Panc1 (cell line): ENCODE measurements around the gene NEXN. TPM values are rescaled to one million over a fixed set of nuclear protein-coding genes. Genes with fewer than 3 reads are reported as not detected.
"Not testable (repeated sequence)": the region's sequence is repeated elsewhere in the genome, so short reads cannot be mapped to it uniquely, and the experiment has no call there.

ENCODE experiments used
- ATAC-seq: fragments of 200-7000 bp; cut with Tn5 transposase; 2 replicates; pipeline ENCODE4 v1.9.1; 2020; ENCODE audit warnings: mild to moderate bottlenecking, moderate library complexity
- BruUV-seq: library from RNA; stranded (reverse); fragments of 400-500 nt; replicated peaks from 2 replicates; lab custom pipeline; 2021; lab: Mats Ljungman, UMichigan
- CTCF ChIA-PET: fragments of 300-600 bp; sonication (Branson Sonifier 250); formaldehyde crosslinking; loops from one replicate; lab custom pipeline; 2022; ENCODE audit warnings: antibody characterized with exemption; lab: Charles Lee
- POLR2A ChIA-PET: fragments of 300-600 bp; sonication (Branson Sonifier 250); formaldehyde crosslinking; loops from one replicate; lab custom pipeline; 2022; ENCODE audit warnings: antibody characterized with exemption; lab: Charles Lee
- DNase-seq: peaks from one replicate; pipeline ENCODE4 v3.0.0-alpha.2; 2010; ENCODE audit warnings: low read depth, low spot score
- H3K27ac ChIP-seq: 2 replicates; pipeline ENCODE4 v1.5.1; 2011; ENCODE audit warnings: mild to moderate bottlenecking, low read length, inconsistent platforms
- H3K27me3 ChIP-seq: fragments of 200-500 bp; sonication (Bioruptor generic); 2 replicates; pipeline ENCODE4 v1.6.0; 2014; ENCODE audit warnings: low read length, inconsistent platforms; ENCODE audit not compliant: control insufficient read depth, insufficient read depth
- H3K36me3 ChIP-seq: fragments of 200-500 bp; sonication (Bioruptor generic); 2 replicates; pipeline ENCODE4 v1.5.1; 2014; ENCODE audit warnings: inconsistent platforms, mild to moderate bottlenecking, low read length, moderate library complexity; ENCODE audit not compliant: control insufficient read depth, insufficient read depth
- H3K4me1 ChIP-seq: 2 replicates; pipeline ENCODE4 v1.5.1; 2011; ENCODE audit warnings: inconsistent platforms, mild to moderate bottlenecking, low read length, moderate library complexity; ENCODE audit not compliant: control insufficient read depth, insufficient read depth
- H3K4me3 ChIP-seq, 2 experiments: 2 replicates each; pipeline ENCODE4 v1.5.1; 2011 to 2012; ENCODE audit warnings: low read depth in 2 of 2, low read length in 2 of 2, mild to moderate bottlenecking in 2 of 2, inconsistent platforms in 1 of 2, moderate library complexity in 1 of 2
- H3K9me3 ChIP-seq: fragments of 200-500 bp; sonication (Bioruptor generic); 2 replicates; pipeline ENCODE4 v1.5.1; 2014; ENCODE audit warnings: low read depth, mild to moderate bottlenecking, inconsistent platforms, low read length, moderate library complexity; ENCODE audit not compliant: control insufficient read depth, insufficient read depth
- REST ChIP-seq, 2 experiments: IDR thresholded peaks; 2 replicates each; pipeline ENCODE4 v1.6.1; 2011 to 2012; ENCODE audit warnings: low read depth in 2 of 2, control low read depth in 1 of 2, low read length in 1 of 2, mild to moderate bottlenecking in 1 of 2, moderate library complexity in 1 of 2; ENCODE audit not compliant: insufficient read depth in 1 of 2
- SIN3A ChIP-seq: IDR thresholded peaks from 2 replicates; pipeline ENCODE4 v1.6.1; 2012; ENCODE audit warnings: low read depth, mild to moderate bottlenecking, low read length, moderate library complexity, borderline replicate concordance; ENCODE audit not compliant: insufficient read depth
- in situ Hi-C: cut with HindIII; loops from 2 replicates; pipeline ENCODE4 v1.10.0; 2016; ENCODE audit warnings: low sequenced_read_pairs, low pct_unique_long_range_greater_than_20kb
- intact Hi-C: fragments of 100-400 bp; cut with micrococcal nuclease; formaldehyde crosslinking; loops from one replicate; pipeline ENCODE4 v1.10.0; 2022; ENCODE audit not compliant: unreplicated experiment
- total RNA-seq: library from RNA; stranded (reverse); gene quantifications from one replicate; pipeline ENCODE4 v1.2.1, GENCODE V29; 2021; ENCODE audit not compliant: unreplicated experiment

Gene NEXN
- total RNA-seq, 1 experiment from 2014 or later: 5.4 TPM

DNA sequence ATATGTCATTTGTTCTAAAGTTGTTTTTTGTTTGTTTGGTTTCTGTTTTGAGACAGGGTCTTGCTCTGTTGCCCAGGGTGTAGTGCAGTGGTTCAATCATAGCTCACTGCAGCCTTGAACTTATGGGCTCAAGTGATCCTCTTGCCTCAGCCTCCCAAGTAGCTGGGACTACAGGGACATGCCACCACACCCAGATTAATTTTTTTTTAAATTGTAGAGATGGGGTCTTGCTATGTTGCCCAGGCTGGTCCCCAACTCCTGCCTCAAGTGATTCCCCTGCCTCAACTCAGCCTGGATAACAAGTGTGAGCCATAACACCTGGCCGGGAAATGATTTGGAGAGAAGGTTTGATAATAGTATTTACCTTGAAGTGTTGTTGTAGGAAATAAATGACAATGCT, 18.2 kb downstream of the NEXN start:
- no peak overlapping the region for H3K27ac ChIP-seq
- no peak for TF ChIP-seq REST (IDR thresholded peaks at IDR 0.05; ENCODE audit: insufficient read depth in 1 of 2, low read depth in 2 of 2, low read length in 1 of 2)
- in situ Hi-C loops (no loop called here), intact Hi-C loops (loop anchor here (10.0 kb wide), 1 partner anchor 82 kb away; no protein-coding TSS in a partner anchor)
- H3K27me3 ChIP-seq: no peaks in the 10 kb centered on the region
- ATAC-seq: no peak
- no peak overlapping the region for H3K4me3 ChIP-seq
- ChIA-PET POLR2A (no interaction called here), CTCF (no interaction called here)
- no TSS peak for BruUV-seq
- no peaks in the 10 kb centered on the region for H3K36me3 ChIP-seq
- no peak for DNase-seq
- H3K4me1 ChIP-seq: no peaks in the 10 kb centered on the region
- H3K9me3 ChIP-seq: no peaks in the 10 kb centered on the region

DNA sequence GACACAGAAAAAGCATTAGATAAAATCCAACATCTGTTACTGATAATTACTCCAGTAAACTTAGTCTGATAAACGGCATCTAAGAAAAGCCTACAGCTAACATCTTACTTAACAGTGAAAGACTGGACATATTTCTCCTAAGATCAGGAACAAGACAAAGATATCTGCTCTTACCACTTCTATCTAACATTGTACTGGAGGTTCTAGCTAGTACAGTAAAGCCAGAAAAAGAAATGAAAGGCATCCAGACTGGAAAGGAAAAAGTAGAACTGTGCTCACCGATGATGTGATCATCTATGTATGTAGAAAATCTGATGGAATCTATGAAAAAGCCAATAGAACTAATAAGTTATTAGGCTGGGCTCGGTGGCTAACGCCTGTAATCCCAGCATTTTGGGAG, 21.7 kb downstream of the NEXN start:
- ChIA-PET POLR2A (interaction anchor here (0.6 kb wide), 1 partner anchor 13 kb away, joined by 8 read pairs; no protein-coding TSS in a partner anchor), CTCF (no interaction called here)
- Histone ChIP-seq H3K4me1 (no peaks in the 10 kb centered on the region), H3K27me3 (no peaks in the 10 kb centered on the region), H3K36me3 (no peaks in the 10 kb centered on the region), H3K9me3 (no peaks in the 10 kb centered on the region), H3K4me3 (no peak overlapping the region), H3K27ac (no peak overlapping the region)
- BruUV-seq: no TSS peak
- intact Hi-C loops (no loop called here), in situ Hi-C loops (no loop called here)
- DNase-seq: no peak
- no peak for ATAC-seq
- TF ChIP-seq SIN3A (no peak), REST (IDR thresholded peaks at IDR 0.05; ENCODE audit: insufficient read depth in 1 of 2, low read depth in 2 of 2, low read length in 1 of 2) (no peak)

- H3K36me3 ChIP-seq, H3K4me3 ChIP-seq, POLR2A ChIA-PET, H3K27me3 ChIP-seq, in situ Hi-C loops, DNase-seq, CTCF ChIA-PET, ATAC-seq, H3K9me3 ChIP-seq, intact Hi-C loops, H3K4me1 ChIP-seq, H3K27ac ChIP-seq, BruUV-seq: not testable (repeated sequence)
These were observed 30.5 kb downstream of the NEXN start for GRCh38 chr1:77918918-77919317.
